Measurements from ENCODE around the gene ALPK3. TPM values are rescaled to one million over a fixed set of nuclear protein-coding genes. Genes with fewer than 3 reads are reported as not detected.
A peak's percentile ranks its signal among the peaks of the same experiment; 100 is the strongest.

ALPK3 gene
- total RNA-seq, 1 donor, result 0.36 TPM

DNA sequence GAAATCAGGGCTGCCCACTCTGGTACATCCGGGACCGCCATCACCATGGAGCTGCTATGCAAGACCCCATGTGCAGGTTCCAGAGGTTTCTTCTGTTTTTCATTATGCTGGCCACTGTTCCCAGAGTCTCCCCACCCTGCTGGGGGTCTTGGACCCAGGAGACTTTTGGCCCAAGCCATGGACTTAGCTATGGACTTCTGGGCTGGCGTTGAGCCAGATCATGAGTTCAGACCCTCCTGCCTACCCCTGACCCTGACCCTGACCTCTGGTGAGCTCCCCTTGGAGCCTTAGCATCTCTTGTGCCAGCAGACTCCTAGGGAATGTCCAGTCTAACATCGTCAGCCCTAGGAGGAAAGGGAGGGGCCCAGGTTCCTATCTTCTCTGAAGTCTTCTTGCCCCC lies 92.6 kb downstream of the ALPK3 start:
- Histone ChIP-seq H4K20me1 (ENCODE audit: insufficient read depth, low read length) (no peaks in the 10 kb centered on the region), H3K36me3 (ENCODE audit: insufficient read depth, low read length) (no peaks in the 10 kb centered on the region), H2AFZ (ENCODE audit: low read length) (peak overlapping the region; percentile 56), H3K27me3 (ENCODE audit: insufficient read depth, low read length) (no peaks in the 10 kb centered on the region), H3K79me2 (ENCODE audit: insufficient read depth, low read length) (no peaks in the 10 kb centered on the region), H3K9me3 (ENCODE audit: low read depth, low read length) (no peaks in the 10 kb centered on the region), H3K4me3 (ENCODE audit: insufficient read depth, low read length) (no peak overlapping the region), H3K4me2 (ENCODE audit: insufficient read depth, low read length) (no peak overlapping the region), H3K27ac (ENCODE audit: low read depth, low read length) (no peak overlapping the region), H3K4me1 (ENCODE audit: insufficient read depth, low read length) (peaks cover 30% of the 10 kb centered on the region)
- TF ChIP-seq, protein P1, sequence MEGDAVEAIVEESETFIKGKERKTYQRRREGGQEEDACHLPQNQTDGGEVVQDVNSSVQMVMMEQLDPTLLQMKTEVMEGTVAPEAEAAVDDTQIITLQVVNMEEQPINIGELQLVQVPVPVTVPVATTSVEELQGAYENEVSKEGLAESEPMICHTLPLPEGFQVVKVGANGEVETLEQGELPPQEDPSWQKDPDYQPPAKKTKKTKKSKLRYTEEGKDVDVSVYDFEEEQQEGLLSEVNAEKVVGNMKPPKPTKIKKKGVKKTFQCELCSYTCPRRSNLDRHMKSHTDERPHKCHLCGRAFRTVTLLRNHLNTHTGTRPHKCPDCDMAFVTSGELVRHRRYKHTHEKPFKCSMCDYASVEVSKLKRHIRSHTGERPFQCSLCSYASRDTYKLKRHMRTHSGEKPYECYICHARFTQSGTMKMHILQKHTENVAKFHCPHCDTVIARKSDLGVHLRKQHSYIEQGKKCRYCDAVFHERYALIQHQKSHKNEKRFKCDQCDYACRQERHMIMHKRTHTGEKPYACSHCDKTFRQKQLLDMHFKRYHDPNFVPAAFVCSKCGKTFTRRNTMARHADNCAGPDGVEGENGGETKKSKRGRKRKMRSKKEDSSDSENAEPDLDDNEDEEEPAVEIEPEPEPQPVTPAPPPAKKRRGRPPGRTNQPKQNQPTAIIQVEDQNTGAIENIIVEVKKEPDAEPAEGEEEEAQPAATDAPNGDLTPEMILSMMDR (IDR thresholded peaks at IDR 0.05; ENCODE audit: extremely low read depth, low read depth, low read length), result no peak
- no peak for DNase-seq (ENCODE audit: insufficient read length, low spot score, missing footprints)

DNA sequence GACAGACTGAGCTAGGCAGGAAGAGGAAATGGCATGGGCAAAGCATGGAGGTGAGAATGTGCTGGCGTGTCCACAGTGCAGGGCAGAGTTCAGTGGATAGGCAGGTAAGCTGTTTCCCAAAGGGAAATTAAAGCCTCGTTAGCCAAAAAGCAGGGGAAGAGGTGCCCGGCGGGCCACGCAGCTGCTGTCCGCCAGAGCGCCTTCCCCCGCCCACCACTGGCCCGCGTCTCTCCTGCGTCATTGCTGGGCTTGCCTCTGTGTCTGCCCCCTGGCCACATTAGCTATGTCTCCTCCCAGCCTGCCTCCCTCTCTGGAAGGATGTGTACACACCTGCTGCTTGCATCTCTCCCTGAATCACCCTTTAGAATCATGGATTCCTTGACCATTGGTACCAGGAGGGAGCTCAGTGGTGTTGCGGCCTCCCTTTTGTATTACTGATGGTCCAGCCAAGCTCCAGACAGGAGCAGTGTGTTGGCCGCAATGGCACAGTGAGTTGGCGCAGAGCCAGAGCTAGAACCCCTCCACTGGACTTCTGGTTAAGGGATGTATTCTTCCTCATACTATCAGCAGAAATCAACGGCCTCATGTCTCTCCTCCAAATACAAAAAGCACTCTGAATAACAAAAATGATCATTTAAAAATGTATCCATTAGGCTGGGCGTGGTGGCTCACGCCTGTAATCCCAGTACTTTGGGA lies 93.9 kb downstream of the ALPK3 start:
- H3K9me3 ChIP-seq (ENCODE audit: low read depth, low read length), result no peaks in the 10 kb centered on the region
- TF ChIP-seq, protein P1 (IDR thresholded peaks at IDR 0.05; ENCODE audit: extremely low read depth, low read depth, low read length), result no peak
- no peaks in the 10 kb centered on the region for H3K27me3 ChIP-seq (ENCODE audit: insufficient read depth, low read length)
- no peak overlapping the region for H3K4me2 ChIP-seq (ENCODE audit: insufficient read depth, low read length)
- peak; percentile 74 for DNase-seq (ENCODE audit: insufficient read length, low spot score, missing footprints)
- H3K27ac ChIP-seq (ENCODE audit: low read depth, low read length), result peak overlapping the region; percentile 92
- H4K20me1 ChIP-seq (ENCODE audit: insufficient read depth, low read length), result no peaks in the 10 kb centered on the region
- H3K4me1 ChIP-seq (ENCODE audit: insufficient read depth, low read length), result peaks cover 39% of the 10 kb centered on the region
- H3K36me3 ChIP-seq (ENCODE audit: insufficient read depth, low read length), result no peaks in the 10 kb centered on the region
- H3K4me3 ChIP-seq (ENCODE audit: insufficient read depth, low read length), result no peak overlapping the region
- no peaks in the 10 kb centered on the region for H3K79me2 ChIP-seq (ENCODE audit: insufficient read depth, low read length)
- H2AFZ ChIP-seq (ENCODE audit: low read length), result no peak overlapping the region

DNA sequence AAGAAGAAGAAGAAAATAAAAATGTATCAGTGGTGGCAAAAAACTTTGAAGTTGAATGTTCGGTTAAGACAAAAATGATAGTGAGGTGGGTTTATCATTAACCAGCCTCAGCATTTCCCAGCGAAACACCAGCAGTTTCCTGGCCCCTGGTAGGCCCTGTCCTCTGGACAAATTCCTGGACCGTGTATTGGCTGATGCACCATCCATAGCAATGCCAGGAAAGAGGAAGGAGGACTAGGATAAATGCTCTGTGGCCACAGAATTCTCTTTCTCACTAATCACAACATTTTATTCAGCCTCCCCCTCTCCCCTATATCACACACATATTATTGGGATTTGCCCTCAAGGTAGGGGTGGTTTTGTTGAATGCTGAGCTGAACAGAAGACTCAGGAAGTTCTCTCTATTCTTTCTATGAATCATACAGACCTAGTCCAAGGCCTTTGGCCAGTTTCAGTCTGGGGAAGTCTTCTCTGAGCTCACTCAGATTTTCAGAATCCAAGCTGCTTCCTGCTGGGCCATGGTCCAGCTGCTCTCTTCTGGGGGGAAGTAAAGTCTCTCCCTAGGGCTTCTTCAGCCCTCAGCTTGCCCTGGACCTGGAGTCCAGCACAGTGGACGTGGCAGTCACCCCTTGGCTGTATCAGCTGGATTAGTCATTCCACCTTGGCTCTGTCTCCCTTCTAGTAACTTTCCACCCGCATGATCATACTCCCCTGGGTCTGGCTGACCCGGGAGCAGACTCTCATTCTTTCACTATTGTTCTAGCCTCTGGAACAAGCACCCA lies 94.9 kb downstream of the ALPK3 start:
- Histone ChIP-seq H4K20me1 (ENCODE audit: insufficient read depth, low read length) (no peaks in the 10 kb centered on the region), H3K79me2 (ENCODE audit: insufficient read depth, low read length) (no peaks in the 10 kb centered on the region), H3K4me1 (ENCODE audit: insufficient read depth, low read length) (peaks cover 39% of the 10 kb centered on the region), H3K27me3 (ENCODE audit: insufficient read depth, low read length) (no peaks in the 10 kb centered on the region), H2AFZ (ENCODE audit: low read length) (peak overlapping the region; percentile 70), H3K4me2 (ENCODE audit: insufficient read depth, low read length) (peak overlapping the region; percentile 64), H3K4me3 (ENCODE audit: insufficient read depth, low read length) (peak overlapping the region; percentile 14), H3K36me3 (ENCODE audit: insufficient read depth, low read length) (no peaks in the 10 kb centered on the region), H3K9me3 (ENCODE audit: low read depth, low read length) (no peaks in the 10 kb centered on the region), H3K27ac (ENCODE audit: low read depth, low read length) (peak overlapping the region; percentile 92)
- TF ChIP-seq, protein P1 (IDR thresholded peaks at IDR 0.05; ENCODE audit: extremely low read depth, low read depth, low read length), result no peak
- peak; percentile 97 for DNase-seq (ENCODE audit: insufficient read length, low spot score, missing footprints)

- H3K27me3 ChIP-seq (ENCODE audit: insufficient read depth, low read length), result no peaks in the 10 kb centered on the region
- peaks cover 39% of the 10 kb centered on the region for H3K4me1 ChIP-seq (ENCODE audit: insufficient read depth, low read length)
- DNase-seq (ENCODE audit: insufficient read length, low spot score, missing footprints), result no peak
- H3K9me3 ChIP-seq (ENCODE audit: low read depth, low read length), result no peaks in the 10 kb centered on the region
- H3K4me3 ChIP-seq (ENCODE audit: insufficient read depth, low read length), result no peak overlapping the region
- H3K36me3 ChIP-seq (ENCODE audit: insufficient read depth, low read length), result no peaks in the 10 kb centered on the region
- H3K79me2 ChIP-seq (ENCODE audit: insufficient read depth, low read length), result no peaks in the 10 kb centered on the region
- peak overlapping the region; percentile 2 for H2AFZ ChIP-seq (ENCODE audit: low read length)
- TF ChIP-seq, protein P1 (IDR thresholded peaks at IDR 0.05; ENCODE audit: extremely low read depth, low read depth, low read length), result no peak
- peak overlapping the region; percentile 92 for H3K27ac ChIP-seq (ENCODE audit: low read depth, low read length)
- no peak overlapping the region for H3K4me2 ChIP-seq (ENCODE audit: insufficient read depth, low read length)
- no peaks in the 10 kb centered on the region for H4K20me1 ChIP-seq (ENCODE audit: insufficient read depth, low read length)
Observed at GRCh38 chr15:84913360-84913723, 96.2 kb downstream of the ALPK3 start.
